ENCODE measurements around the gene ACVR1B.

ACVR1B gene

GRCh38 chr12:52004042-52004648 lies 52.6 kb downstream of the ACVR1B start:
- DNase-seq (ENCODE audit: low spot score) = peak; percentile 79

GRCh38 chr12:52005218-52005902 lies 53.9 kb downstream of the ACVR1B start:
- no peak for DNase-seq (ENCODE audit: low spot score)

- no peak for DNase-seq (ENCODE audit: low spot score)
Observed at GRCh38 chr12:52005903-52006703, 54.6 kb downstream of the ACVR1B start.

- DNase-seq (ENCODE audit: low spot score) = peak; percentile 74
Observed at GRCh38 chr12:52006726-52007157, 55.2 kb downstream of the ACVR1B start, which contains the start of gene TAMALIN. Gene TAMALIN, plus strand, starts transcription at chr12:52006946. Its CDS starts 74 bp downstream, at chr12:52007020.

- no peak for DNase-seq (ENCODE audit: low spot score)
Observed at GRCh38 chr12:52007158-52007921, 55.8 kb downstream of the ACVR1B start.

- DNase-seq (ENCODE audit: low spot score) = no peak
Observed at GRCh38 chr12:52007982-52008510, 56.5 kb downstream of the ACVR1B start.

- DNase-seq (ENCODE audit: low spot score) = no peak
Observed at GRCh38 chr12:52009081-52009751, 57.7 kb downstream of the ACVR1B start.

- DNase-seq (ENCODE audit: low spot score) = peak; percentile 88
Observed at GRCh38 chr12:52010152-52010622, 58.7 kb downstream of the ACVR1B start.

GRCh38 chr12:52010692-52011601 lies 59.4 kb downstream of the ACVR1B start:
- no peak for DNase-seq (ENCODE audit: low spot score)

- DNase-seq (ENCODE audit: low spot score) = no peak
Observed at GRCh38 chr12:52011602-52012214, 60.2 kb downstream of the ACVR1B start.

GRCh38 chr12:52013626-52014310 lies 62.3 kb downstream of the ACVR1B start:
- no peak for DNase-seq (ENCODE audit: low spot score)

GRCh38 chr12:52014567-52015530 lies 63.4 kb downstream of the ACVR1B start:
- no peak for DNase-seq (ENCODE audit: low spot score)

GRCh38 chr12:52015532-52016041 lies 64.1 kb downstream of the ACVR1B start:
- DNase-seq (ENCODE audit: low spot score) = no peak

GRCh38 chr12:52018433-52019112 lies 67.1 kb downstream of the ACVR1B start:
- no peak for DNase-seq (ENCODE audit: low spot score)

- no peak for DNase-seq (ENCODE audit: low spot score)
Observed at GRCh38 chr12:52019113-52019770, 67.7 kb downstream of the ACVR1B start.
